ENCODE data around the gene SCN3B. TPM values are rescaled to one million over a fixed set of nuclear protein-coding genes. Genes with fewer than 3 reads are reported as not detected.

The SCN3B gene
- total RNA-seq, 1 experiment from 2014 or later = 0.77 TPM

DNA sequence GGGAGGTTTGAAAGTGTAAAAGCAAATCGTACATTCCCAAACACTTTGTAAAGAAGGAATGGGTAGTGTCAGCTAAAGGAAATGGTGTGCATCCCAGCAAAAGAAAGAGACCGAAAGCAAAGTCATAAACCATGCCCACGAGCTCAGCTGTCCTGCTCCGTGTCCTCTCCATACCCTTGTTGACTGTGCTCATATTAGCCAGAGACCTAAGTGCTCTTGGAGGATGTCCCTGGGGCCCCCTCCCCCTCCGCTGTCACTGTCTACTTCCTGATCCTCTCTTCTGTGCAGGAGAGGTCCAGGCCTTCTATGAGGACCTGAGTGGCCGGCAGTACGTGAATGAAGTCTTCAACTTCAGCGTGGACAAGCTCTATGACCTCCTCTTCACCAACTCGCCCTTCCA lies 46.1 kb downstream of the SCN3B start:
- Histone ChIP-seq H4K20me1 (ENCODE audit: control insufficient read depth, insufficient read depth, insufficient read length) (no peaks in the 10 kb centered on the region), H3K9me3 (ENCODE audit: control insufficient read depth, low read depth, low read length) (no peaks in the 10 kb centered on the region), H3T11ph (ENCODE audit: low read length) (no peak overlapping the region), H3K4me1 (ENCODE audit: insufficient read depth, low read length) (no peaks in the 10 kb centered on the region), H3K56ac (ENCODE audit: insufficient read length, low read depth, low read length) (no peak overlapping the region), H2BK20ac (ENCODE audit: low read depth, low read length, poor library complexity, severe bottlenecking) (no peak overlapping the region), H3K9ac (ENCODE audit: extremely low read depth, insufficient read length, low read length) (no peak overlapping the region), H2AK5ac (ENCODE audit: insufficient read length, low read length) (no peak overlapping the region), H3K23ac (ENCODE audit: insufficient read length, low read depth, low read length) (no peak overlapping the region), H3K4me2 (ENCODE audit: insufficient read depth, insufficient read length, low read length) (no peak overlapping the region), H3K18ac (ENCODE audit: insufficient read length, low read depth, low read length) (no peak overlapping the region), H3K23me2 (ENCODE audit: insufficient read length, low read depth, low read length, poor library complexity, severe bottlenecking) (no peaks in the 10 kb centered on the region), H3K27ac (ENCODE audit: insufficient read length, low read depth, low read length) (no peak overlapping the region), H2BK12ac (ENCODE audit: insufficient read length, low read depth, low read length) (no peak overlapping the region), H4K8ac (replicated peaks; ENCODE audit: insufficient read length, low read depth, low read length) (no peak overlapping the region), H3K4ac (ENCODE audit: low read depth, low read length) (no peak overlapping the region), H2BK15ac (ENCODE audit: low read depth, low read length) (no peak overlapping the region), H4K91ac (ENCODE audit: insufficient read length, low read depth, low read length) (no peak overlapping the region), H2BK5ac (ENCODE audit: insufficient read length, low read length) (no peak overlapping the region), H3K27me3 (ENCODE audit: insufficient read depth, low read length) (no peaks in the 10 kb centered on the region), H3K79me2 (ENCODE audit: insufficient read depth, low read length) (no peaks in the 10 kb centered on the region), H3K79me1 (ENCODE audit: insufficient read depth, low read depth, low read length, poor library complexity, severe bottlenecking) (no peaks in the 10 kb centered on the region), H3K14ac (ENCODE audit: insufficient read depth, low read length) (no peak overlapping the region), H2AFZ (ENCODE audit: low read length) (no peak overlapping the region), H4K5ac (ENCODE audit: insufficient read length, low read depth, low read length) (no peak overlapping the region), H2BK120ac (ENCODE audit: low read depth, low read length, poor library complexity, severe bottlenecking) (no peak overlapping the region)
- no peaks in the 10 kb centered on the region for H3K9me3 Mint-ChIP-seq
- peaks cover 18 to 80% (median 78%) of the 10 kb centered on the region in 3 experiments for H3K36me3 Mint-ChIP-seq (ENCODE audit: insufficient read depth in 1 of 3, low read depth in 3 of 3)
- H3K4me3 Mint-ChIP-seq = no peak overlapping the region
- peaks cover 5 to 6% of the 10 kb centered on the region in 2 experiments; a peak in 3 of 4 replicates for H3K4me1 Mint-ChIP-seq
- DNase-seq = no peak
- H3K27me3 Mint-ChIP-seq (ENCODE audit: low read depth) = no peaks in the 10 kb centered on the region; the same call in 1 of the 2 replicates
- H3K27ac Mint-ChIP-seq = peak overlapping the region in 1 of 3 experiments; percentile 21; a peak in 1 of 7 replicates
- no CpG with 5 or more reads among the region's 9 CpGs for WGBS (ENCODE audit: extremely low coverage, insufficient read length, low lambda C conversion rate)
- TF ChIP-seq, protein P1, sequence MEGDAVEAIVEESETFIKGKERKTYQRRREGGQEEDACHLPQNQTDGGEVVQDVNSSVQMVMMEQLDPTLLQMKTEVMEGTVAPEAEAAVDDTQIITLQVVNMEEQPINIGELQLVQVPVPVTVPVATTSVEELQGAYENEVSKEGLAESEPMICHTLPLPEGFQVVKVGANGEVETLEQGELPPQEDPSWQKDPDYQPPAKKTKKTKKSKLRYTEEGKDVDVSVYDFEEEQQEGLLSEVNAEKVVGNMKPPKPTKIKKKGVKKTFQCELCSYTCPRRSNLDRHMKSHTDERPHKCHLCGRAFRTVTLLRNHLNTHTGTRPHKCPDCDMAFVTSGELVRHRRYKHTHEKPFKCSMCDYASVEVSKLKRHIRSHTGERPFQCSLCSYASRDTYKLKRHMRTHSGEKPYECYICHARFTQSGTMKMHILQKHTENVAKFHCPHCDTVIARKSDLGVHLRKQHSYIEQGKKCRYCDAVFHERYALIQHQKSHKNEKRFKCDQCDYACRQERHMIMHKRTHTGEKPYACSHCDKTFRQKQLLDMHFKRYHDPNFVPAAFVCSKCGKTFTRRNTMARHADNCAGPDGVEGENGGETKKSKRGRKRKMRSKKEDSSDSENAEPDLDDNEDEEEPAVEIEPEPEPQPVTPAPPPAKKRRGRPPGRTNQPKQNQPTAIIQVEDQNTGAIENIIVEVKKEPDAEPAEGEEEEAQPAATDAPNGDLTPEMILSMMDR (conservative IDR thresholded peaks at IDR 0.05) = no peak

Data from H9 (cell line).